ENCODE data around the gene CPM.

DNA sequence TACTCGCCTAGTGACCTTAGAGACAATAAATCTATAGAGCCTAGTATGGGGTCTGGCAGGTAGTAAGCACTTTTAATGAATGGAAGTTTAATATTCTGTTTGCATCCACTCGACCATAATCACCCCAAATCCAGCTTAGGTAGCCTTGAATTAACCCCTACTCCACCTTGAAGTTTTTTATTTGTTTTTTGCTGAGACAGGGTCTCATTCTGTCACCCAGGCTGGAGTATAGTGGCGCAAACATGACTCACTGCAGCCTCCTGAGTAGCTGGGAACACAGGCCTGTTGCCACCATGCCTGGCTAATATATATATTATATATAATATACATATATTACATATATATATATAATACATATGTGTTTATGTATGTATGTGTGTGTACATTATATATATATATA lies 86.2 kb downstream of the CPM start:
- TF ChIP-seq, protein P1, sequence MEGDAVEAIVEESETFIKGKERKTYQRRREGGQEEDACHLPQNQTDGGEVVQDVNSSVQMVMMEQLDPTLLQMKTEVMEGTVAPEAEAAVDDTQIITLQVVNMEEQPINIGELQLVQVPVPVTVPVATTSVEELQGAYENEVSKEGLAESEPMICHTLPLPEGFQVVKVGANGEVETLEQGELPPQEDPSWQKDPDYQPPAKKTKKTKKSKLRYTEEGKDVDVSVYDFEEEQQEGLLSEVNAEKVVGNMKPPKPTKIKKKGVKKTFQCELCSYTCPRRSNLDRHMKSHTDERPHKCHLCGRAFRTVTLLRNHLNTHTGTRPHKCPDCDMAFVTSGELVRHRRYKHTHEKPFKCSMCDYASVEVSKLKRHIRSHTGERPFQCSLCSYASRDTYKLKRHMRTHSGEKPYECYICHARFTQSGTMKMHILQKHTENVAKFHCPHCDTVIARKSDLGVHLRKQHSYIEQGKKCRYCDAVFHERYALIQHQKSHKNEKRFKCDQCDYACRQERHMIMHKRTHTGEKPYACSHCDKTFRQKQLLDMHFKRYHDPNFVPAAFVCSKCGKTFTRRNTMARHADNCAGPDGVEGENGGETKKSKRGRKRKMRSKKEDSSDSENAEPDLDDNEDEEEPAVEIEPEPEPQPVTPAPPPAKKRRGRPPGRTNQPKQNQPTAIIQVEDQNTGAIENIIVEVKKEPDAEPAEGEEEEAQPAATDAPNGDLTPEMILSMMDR (conservative IDR thresholded peaks at IDR 0.05; ENCODE audit: low read depth, low read length): no peak
- no peak for TF ChIP-seq POLR2A (IDR thresholded peaks at IDR 0.05; ENCODE audit: low read depth, low read length)
- TF ChIP-seq CEBPB (IDR thresholded peaks at IDR 0.05; ENCODE audit: low read depth, low read length): no peak
- TF ChIP-seq RAD21 (IDR thresholded peaks at IDR 0.05; ENCODE audit: low read length): no peak
